ENCODE results near the gene RNU11.
"Not testable (repeated sequence)": the region's sequence is repeated elsewhere in the genome, so short reads cannot be mapped to it uniquely, and the experiment has no call there.

GRCh38 chr1:28655448-28656311 lies 7.3 kb downstream of the RNU11 start:
- TF ChIP-seq POLR2A (IDR thresholded peaks at IDR 0.05; ENCODE audit: low read length); GATA1 (IDR thresholded peaks at IDR 0.05; ENCODE audit: low read depth, low read length): not testable (repeated sequence)

All from erythroblast (primary cell).